Peyer's patch (tissue), 4 donors: ENCODE results near the gene ARHGAP18.

Experiments used
- POLR2A ChIP-seq, 2 donors: fragments of 450-650 bp; IDR thresholded peaks; one replicate each; pipeline ENCODE4 v1.5.1; 2017; ENCODE audit warnings: antibody characterized with exemption in 2 of 2, mild to moderate bottlenecking in 2 of 2, moderate library complexity in 2 of 2
- TF ChIP-seq, protein P1 (sequence below), 6 experiments: fragments of 450-650 bp in 4 of 6; fragments of 200-600 bp in 2 of 6; sonication (generic) in 1 of 6; IDR thresholded peaks; one replicate each; pipeline ENCODE4 v1.5.1; 2017 to 2019; ENCODE audit warnings: antibody characterized with exemption in 6 of 6, mild to moderate bottlenecking in 3 of 6, moderate library complexity in 1 of 6

DNA sequence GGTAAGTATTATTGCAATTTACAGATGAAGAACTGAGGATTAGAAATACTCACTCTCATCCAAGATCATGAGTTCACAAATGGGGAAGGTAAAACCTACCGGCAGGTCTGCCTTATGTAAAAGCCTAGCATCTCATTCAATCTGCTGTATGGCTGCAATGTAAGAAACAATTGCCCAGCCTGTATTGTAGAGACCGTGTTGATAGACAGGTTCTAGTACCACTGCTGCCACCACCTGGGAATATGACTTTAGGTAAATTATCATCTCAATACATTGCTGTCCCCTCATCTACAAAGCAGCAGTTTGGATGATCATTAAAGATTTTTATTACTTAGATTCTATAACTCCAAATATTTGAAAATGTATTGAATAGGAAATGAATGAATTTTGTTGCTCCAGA lies 23.3 kb upstream of the ARHGAP18 start:
- TF ChIP-seq, protein P1, sequence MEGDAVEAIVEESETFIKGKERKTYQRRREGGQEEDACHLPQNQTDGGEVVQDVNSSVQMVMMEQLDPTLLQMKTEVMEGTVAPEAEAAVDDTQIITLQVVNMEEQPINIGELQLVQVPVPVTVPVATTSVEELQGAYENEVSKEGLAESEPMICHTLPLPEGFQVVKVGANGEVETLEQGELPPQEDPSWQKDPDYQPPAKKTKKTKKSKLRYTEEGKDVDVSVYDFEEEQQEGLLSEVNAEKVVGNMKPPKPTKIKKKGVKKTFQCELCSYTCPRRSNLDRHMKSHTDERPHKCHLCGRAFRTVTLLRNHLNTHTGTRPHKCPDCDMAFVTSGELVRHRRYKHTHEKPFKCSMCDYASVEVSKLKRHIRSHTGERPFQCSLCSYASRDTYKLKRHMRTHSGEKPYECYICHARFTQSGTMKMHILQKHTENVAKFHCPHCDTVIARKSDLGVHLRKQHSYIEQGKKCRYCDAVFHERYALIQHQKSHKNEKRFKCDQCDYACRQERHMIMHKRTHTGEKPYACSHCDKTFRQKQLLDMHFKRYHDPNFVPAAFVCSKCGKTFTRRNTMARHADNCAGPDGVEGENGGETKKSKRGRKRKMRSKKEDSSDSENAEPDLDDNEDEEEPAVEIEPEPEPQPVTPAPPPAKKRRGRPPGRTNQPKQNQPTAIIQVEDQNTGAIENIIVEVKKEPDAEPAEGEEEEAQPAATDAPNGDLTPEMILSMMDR (IDR thresholded peaks at IDR 0.05): peak in 1 of 6 experiments; percentile 12
- TF ChIP-seq POLR2A (IDR thresholded peaks at IDR 0.05): no peak
